ENCODE data around the gene TBC1D4.
A peak's percentile ranks its signal among the peaks of the same experiment; 100 is the strongest.

Gene TBC1D4

DNA sequence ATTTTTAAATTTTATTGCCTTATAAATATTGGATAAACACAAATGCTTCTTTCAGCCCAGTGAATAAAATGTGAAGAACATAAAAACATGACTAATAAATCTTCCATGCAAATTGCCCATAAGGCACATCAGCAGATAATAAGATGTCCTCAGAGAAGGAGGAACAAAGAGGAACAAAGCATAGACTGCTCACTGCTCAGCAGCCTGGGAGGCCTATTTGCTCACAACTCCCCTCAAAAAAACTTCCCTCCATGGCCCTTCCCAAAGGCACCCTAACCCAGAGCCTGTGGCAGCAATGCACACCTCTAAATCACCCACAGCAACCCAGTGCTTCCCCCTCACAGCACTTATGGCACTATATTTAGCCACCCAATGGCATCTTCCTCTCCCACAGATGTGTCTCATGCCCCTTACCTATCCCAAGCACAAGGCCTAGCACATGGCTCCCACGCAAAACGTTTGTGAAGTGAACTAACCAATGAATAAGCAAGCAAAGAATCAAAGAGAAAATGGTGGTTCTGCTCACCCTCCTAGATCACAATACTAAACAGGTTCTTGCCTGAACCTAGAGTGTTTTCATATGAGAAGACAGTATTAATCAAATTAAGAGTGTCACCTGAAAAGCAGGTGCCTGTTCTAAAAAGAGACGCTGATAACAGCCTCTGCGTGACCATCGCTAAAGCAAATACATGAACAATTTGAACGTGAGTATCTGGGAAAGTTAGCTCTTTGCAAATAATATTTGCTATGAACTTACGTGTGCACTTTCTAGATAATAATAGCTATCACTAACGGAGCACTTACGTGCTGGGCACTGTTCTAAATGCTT lies 96.9 kb downstream of the TBC1D4 start:
- no peak for DNase-seq

DNA sequence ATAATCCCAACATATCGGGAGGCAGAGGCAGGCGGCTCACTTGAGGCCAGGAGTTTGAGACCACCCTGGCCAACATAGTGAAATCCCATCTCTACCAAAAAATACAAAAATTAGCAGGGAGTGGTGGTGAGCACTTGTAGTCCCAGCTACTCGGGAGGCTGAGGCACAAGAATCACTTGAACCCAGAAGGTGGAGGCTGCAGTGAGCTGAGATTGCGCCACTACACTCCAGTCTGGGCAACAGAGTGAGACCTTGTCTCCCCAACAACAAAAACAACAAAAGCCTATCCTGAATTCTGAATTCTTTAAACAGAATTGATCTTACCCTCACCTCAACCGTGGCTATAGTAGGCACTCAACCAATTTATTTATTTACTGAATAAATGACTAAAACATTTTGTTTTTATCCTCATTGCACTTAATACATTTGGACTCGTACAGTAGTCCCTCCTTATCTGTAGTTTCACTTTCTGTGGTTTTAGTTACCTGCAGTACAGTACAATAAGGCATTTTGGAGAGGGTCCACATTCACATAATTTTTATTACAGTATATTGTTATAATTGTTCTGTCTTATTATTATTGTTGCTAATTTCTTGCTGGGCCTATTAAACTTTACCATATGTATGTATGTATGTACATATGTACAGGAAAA lies 98.8 kb downstream of the TBC1D4 start:
- no peak for DNase-seq

DNA sequence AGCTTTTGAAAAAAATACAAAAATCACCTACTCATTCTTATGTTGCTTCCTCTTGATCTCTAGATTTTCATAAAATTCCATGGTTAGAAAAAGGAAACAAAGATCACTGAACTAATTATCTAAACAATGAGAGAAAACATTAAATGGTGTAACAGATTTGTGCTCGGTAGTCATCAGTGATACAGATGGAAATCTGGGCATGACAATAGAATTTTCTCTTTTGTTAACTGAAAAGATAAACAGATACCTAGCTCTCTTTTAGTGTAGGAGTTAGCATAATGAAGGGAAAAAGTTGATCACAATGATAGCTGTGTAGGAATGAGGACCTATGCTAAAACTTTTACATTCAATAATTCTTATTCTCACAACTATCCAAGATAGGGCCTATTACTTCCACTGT lies 103.7 kb downstream of the TBC1D4 start:
- no peak for DNase-seq

DNA sequence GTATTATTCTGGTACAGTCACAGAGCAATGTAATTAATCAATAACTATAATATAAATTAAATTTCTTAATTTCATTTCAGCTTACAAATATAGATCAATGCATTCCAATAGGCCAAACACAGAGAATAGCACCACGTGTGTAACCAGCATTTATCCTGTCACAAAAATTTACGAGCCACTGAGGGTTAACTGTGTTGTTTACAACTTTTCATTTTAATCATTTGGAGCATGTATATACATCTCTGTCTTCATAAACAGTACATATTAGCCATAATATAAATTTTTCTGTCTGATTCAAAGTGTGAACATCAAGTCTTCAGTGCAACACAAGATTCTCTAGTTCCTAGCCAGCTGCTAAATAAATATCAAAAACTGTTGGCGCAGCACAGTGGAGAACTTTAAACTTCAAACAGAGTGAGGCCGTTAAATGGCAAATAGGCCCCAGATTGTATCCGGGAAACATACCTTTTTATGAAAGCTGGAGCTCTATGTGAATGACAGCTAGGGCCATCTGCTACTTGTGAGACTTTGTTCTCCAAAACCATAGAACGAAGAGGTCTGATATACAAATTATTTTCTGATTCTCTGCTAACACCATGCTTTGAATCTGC lies 105.1 kb downstream of the TBC1D4 start:
- no peak for DNase-seq

DNA sequence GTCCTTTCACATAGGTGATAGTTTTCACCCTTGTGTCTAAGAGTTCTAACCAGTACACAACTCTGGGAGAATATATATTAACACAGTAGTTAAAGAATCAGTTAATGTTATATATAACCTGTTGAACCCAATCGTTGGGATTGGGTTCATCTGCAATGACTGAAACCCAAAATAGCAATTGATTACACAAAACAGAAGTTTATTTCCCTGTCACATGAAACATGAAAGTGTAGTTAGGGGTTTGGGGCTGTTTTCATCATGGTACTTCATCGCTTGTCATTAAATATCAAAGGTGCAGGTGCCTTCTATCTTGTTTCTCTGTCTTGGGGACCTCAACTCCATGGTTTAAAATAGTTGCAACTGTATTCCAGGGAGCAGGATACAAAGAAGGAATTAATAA lies 106.6 kb downstream of the TBC1D4 start:
- DNase-seq = no peak

DNA sequence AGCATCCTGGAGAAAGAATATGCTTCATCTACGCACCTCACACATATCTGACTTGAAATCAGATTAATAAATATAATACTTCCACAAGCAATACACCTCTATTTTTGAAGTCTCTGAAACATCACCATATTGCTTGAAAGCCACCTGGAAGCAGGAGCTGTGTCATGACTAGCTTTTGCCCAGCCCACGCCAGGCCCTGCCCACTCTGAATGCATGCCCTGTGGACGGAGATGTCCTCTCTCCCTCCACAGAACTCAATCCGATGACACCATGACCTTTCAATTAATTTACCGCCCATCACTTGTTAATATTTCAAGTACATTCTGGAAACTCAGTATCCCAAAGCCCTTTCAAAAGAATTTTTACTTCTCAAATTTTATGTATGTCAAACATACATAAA lies 108.0 kb downstream of the TBC1D4 start:
- no peak for DNase-seq

DNA sequence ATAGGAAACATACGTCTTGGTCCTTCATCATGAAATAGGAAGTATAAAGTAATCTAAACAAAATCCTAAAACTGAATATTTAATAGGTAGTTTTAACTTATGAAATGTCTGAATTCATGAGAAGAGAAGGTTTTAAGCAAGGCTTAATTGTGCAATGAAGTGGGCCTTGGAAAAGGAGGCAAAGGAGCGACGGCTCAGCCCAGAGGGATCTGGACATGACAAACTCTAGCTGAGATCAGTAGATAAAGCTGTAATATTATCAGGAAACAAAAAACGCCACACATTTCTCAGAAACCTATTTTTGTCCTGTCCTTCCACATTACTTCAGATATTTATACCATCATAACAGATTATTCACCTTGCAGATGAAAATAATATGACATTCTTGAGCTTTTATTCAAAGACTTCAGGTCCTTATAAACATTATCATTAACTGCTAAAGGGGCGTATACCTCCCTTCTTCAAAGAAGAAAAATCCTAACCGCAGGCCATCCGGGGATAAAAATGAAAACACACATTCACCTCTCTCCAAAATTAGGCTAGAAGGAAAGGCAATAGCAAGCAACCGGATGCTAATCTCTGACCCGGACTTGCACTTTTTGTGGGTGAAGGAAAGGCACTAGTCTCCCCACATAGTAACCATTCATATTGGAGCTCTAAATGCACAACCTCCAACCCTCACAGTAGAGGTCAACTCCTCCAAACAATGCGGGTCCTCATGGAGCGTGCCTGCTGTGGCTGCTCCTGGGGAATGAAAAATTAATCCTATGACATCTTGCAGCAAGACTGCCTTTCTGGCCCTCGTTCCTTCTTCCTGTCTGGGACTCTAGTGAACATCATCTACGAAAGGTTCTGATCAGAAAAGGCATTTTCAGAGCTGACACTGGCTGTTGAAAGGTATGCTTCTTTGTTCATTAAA lies 108.8 kb downstream of the TBC1D4 start:
- no peak for DNase-seq

DNA sequence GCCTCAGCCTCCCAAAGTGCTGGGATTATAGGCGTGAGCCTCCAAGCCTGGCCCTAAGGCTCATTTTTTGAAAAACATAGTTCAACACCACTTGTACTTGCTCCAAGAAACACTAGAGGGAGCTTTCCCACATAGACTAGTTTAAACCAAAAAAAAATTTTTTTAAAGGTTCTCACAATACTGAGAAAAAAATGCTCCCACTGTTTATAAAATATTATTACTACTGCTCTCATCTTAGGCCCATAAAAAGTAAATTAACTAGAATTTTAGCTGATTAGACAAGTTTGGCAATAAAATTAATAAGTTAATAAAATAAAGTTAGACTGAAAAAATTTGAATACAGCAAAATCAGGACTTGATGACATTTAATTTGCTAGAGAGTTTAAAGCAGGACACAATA lies 109.5 kb downstream of the TBC1D4 start:
- DNase-seq = peak; percentile 66

DNA sequence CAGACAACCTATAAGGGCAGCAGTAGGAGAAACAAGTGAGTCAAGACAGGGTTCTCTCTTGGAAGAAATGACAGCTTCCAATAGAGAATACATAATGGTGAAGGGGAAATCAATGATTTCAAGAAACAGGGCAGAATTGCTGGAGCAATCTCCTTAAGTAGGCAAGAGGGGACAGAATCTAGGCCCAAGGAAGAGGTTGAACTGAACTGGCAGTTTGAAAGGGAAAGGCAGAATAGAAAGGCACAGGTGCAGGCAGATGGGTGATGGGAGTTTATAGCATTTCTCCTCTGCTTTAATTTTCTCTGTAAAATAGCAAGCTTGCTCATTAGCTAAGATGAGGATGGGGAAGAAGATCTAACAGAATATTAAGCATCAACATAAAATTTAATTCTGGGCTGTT lies 110.8 kb downstream of the TBC1D4 start:
- DNase-seq = no peak

DNA sequence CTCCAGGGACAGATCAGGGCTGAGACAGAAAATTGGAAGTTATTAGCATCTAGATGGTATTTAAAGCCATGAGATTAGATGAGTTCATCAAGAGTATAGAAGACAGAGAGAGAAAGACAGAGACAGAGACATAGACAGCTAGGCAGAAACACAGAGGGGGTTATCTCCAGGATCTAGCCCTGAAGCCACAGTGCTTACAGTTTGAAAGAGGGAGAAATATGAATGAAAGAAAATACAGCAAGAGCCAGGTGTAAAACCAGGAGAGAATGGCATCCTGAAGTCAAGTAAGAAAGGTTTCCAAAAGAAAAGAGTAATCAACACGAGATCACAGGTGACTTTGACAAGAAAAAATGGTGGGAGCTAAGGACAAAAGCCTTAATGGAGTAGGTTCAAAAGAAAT lies 111.2 kb downstream of the TBC1D4 start:
- DNase-seq = no peak

DNA sequence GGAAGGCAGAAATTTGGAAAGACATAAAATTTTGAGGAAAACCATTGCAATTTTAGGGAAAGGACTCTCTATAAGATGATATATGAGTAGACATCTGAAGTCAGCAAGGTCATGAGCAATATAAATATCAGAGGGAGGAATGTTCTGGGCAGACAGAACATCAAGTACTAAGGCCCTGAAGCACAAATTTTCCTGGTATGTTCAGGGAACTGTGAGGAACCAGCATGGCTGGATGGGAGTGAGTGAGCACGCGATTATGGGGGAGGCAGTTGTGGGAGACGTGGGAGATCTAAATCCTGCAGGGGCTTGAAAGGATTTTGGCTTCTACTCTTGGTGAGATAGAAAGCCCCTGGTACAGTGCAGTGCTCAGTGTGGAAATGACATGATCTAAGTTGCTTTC lies 112.0 kb downstream of the TBC1D4 start:
- no peak for DNase-seq

DNA sequence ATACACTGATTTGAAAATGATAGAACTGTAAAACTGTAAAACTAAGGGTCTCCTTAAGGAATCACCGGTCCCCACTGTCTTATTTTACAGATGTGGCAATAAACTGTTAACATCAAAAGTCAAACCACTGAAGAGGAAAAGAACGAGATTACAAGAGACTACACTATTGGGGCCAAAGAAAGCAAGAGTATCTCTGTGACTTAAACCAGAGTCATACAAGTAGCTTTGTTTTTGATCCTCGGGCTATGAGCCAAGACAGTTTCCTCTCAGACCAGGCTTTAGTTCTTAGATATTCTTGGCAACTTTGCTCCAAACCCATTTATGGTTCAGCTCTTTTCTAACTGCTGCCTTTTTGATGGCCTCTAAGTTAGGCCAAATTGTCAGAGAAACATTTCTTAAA lies 113.8 kb downstream of the TBC1D4 start:
- peak; percentile 86 for DNase-seq

DNA sequence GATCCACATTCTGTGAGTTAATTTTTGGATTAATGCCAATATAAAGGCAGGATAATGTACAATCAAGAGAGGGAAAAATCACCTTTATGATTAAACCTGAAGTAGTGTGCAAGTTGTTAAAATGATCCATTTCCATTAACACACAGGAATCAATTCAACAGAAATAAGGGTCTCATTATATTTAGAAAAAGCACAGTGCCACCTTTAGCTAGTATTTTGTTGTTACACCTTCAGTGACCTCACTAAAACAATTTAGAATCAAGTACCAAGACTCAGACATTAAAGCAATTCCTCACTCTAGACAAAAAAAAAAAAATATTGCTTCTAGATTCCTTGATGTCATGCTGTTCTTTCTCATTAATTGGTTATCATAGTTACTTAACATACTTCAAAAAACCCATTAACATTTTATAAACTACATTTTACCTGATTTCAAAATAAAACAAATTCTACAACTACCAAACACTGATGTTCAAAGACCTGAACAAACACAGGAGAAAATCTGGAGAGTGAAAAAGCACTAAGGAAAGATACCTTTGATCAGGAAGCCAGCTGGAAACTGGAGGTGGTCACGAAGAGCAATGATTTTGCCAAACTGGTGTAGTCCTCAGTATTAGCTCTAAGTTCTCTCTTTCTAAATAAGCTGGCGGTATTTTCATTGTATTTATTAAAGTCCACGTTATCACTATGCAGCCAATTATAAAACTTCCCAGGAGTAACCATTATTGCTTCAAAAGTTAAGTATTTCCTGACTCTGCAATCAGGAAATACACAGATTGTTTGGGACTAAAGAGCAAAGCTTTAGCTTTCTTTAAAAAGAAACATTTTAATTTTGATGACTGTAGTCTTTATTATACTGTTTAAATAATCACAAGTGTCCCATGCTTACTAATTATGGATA lies 115.3 kb downstream of the TBC1D4 start:
- no peak for DNase-seq

DNA sequence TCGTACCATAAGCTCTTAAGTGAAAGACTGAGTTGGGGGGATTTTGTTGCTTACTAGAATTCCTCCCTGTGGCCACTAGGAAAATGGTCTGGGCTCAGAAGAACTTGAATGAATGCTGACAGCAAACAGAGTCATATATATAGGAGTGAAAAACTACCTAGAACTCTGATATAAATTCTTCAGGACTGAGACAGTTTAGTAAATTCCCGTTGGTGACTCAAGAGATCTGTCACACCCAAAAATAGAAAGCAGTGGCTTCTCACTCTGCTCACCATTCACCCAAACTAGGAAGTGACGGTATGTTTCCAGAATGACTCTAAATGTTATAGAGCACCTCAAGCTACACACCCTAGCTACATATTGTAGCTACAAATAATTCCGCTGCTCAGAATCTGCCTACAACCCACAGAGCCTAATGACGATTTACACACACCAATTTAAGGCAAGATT lies 116.2 kb downstream of the TBC1D4 start:
- DNase-seq = peak; percentile 87

DNA sequence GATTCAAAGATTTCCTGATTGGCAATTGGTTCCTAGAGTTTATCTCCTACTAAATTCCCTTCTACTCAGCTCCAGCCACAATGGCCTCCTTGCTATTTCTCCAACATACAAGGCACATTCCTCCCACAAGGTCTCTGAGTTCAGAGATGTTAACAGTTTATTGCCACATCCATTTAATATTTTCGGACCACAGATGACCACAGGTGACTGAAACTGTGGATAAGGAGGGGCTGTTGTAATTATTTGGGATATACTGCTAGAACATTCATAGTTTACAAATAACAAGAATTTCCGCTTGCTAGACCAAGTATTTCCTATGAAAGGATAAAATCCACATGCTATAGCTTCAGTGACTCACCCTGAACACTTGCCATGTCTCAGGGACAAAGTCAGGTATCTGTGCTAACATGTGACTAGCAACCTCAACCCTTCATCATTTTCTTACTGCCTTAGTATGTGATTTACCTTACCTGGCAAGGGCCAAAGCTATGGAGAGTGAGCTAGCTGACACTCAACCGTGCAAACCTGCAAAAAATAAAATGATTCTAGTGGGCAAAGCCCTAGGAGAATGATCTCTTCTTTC lies 117.7 kb downstream of the TBC1D4 start:
- DNase-seq = no peak

DNA sequence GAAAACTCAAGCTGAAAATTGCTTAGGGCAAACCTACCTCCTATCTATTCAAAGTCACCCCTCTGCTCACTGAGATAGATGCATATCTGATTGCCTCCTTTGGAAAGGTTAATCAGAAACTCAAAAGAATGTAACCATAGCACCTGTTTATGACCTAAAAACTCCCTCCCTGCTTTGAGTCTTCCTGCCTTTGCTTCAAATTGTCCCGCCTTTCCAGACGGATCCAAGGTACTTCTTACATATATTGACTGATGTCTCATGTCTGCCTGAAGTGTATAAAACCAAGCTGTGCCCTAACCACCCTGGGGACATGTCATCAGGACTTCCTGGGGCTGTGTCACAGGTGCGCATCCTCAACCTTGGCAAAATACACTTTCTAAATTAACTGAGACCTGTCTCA lies 118.6 kb downstream of the TBC1D4 start:
- no peak for DNase-seq

DNA sequence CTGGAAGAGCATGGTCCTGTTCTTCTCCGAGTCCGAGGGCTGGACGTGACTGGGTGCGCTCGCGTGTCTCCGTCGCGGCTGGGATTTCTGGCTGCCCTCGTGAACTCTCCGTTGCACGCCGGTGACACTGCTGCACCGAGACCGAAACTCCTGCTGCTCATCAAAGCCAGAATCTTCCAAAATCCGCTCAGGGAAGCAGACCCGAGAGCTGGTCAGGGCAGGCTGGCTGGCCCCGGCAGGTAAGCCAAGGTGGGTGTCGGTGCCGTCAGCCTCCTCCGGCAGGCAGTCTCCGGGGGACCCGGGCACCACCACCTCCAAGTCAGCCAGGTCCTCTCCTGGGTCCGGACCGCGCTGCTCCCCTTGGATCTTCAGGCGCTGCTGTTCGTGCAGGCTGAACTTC lies 119.9 kb downstream of the TBC1D4 start:
- DNase-seq = no peak

DNA sequence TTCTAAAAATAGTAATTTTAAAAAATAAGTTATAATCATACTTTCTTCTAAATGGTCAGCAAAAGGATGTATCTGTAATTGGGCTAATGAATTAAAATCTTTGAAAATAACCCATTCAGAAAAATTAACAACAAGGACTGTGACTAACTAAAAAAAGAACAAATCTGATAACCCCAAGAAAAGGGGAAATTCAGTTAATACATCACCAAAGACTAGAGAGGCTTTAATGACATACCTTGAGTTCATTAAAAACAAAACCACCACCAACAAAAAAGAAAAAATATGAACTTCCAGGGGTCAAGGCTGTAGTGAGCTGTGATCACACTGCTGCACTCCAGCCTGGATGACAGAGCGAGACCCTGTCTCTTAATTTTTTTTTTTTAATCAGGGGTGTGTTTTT lies 121.8 kb downstream of the TBC1D4 start:
- DNase-seq = no peak

DNA sequence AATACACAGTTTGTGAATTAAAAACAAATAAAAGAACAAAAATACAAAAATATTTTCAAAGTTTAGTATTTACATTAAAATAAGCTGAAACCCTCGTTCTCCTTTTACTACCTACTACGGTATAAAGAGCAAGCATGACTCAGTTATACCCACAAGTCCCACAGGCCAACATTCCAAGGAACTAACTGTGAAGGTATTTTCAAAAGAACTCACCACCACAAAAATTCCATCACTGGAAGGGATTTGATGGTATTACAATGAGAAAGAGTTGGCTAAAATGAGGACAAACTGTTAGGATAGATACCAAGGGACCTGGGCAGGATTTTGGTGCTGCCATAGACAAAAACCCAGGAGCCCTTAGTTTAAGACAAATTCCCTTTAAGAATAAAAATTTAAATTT lies 122.7 kb downstream of the TBC1D4 start:
- DNase-seq = peak; percentile 95

DNA sequence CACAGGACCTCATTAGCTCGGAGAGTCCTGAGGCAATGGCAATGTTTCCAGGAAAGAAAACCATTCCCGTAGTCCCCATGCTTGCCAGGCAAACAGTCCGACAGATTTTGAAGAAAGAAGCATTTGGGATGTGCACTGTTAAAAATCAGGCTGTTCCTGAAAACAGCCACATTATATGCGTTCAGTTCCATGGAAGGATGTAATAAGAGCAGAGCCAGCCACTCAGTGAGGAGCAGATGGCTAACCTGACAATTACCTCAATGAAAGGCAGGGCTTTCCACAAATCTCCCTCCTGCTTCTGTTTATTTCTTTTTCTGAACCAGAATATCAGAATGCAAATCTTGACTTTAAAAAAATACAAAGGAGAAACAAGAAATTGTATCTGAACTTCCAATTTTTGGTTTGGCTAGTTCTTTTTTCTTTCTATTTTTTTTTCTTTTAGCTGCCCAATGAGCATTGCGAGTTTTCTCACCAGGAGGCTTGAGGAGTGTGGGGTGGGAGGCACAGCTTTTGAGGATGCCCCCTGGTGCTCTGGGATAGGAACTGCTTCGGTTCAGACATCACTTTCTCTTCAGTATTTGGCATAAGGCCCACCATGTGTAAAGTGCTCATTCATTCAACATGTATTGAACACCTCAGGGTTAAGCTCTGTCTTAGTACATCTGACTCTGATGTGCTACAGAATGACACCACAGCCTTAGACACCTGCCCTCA lies 124.2 kb downstream of the TBC1D4 start:
- peak; percentile 76 for DNase-seq

DNA sequence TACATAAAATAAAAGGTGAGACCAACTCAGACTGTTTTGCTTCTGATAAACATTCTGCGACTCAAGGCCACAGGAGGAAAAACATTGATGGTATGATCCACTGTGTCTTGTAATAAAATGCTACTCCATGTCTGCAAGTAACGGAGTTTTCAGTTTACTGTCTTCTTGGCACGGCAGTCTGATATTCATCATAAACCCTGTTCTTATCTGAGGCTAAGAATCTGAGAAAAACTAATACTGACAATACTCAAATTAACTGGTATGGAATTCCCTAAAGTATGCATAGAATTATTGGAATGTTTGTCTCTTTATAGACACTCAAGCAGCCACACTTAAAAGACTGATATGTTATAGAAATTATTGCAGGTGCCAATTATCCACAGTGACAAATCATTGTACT lies 125.5 kb downstream of the TBC1D4 start:
- DNase-seq = peak; percentile 40
